Spinal cord (tissue), 10 donors: Measurements from ENCODE around the gene VDAC1. TPM values are rescaled to one million over a fixed set of nuclear protein-coding genes. Genes with fewer than 3 reads are reported as not detected.
"Not testable (repeated sequence)": the region's sequence is repeated elsewhere in the genome, so short reads cannot be mapped to it uniquely, and the experiment has no call there.

Source experiments
- DNase-seq, 6 donors: peaks; one replicate each; pipeline versions ENCODE4 v3.0.0 to v3.0.0-alpha.2; 2013 to 2015; ENCODE audit warnings: low spot score in 6 of 6, low read depth in 4 of 6
- H3K27ac ChIP-seq: one replicate; pipeline ENCODE4 v1.5.1; 2013; ENCODE audit warnings: low read depth, low read length, control low read depth
- H3K27me3 ChIP-seq: one replicate; pipeline ENCODE4 v1.6.1; 2013; ENCODE audit warnings: low read length; ENCODE audit not compliant: control insufficient read depth, insufficient read depth
- H3K36me3 ChIP-seq: one replicate; pipeline ENCODE4 v1.6.1; 2013; ENCODE audit warnings: low read length; ENCODE audit not compliant: control insufficient read depth, insufficient read depth
- H3K4me1 ChIP-seq: one replicate; pipeline ENCODE4 v1.6.1; 2013; ENCODE audit warnings: low read length; ENCODE audit not compliant: control insufficient read depth, insufficient read depth
- H3K4me3 ChIP-seq: one replicate; pipeline ENCODE4 v1.5.1; 2013; ENCODE audit warnings: low read depth, low read length, control low read depth
- H3K9me3 ChIP-seq: one replicate; pipeline ENCODE4 v1.6.1; 2013; ENCODE audit warnings: low read length; ENCODE audit not compliant: control insufficient read depth, insufficient read depth
- WGBS: methylation state at CpG from one replicate; pipeline ENCODE4 v1.1.5; 2013; ENCODE audit warnings: missing lambda C conversion rate; ENCODE audit not compliant: insufficient coverage; 5-methylcytosine and 5-hydroxymethylcytosine counted together
- polyA plus RNA-seq, 2 donors: library from polyadenylated mRNA; unstranded; fragments of 120-200 nt; gene quantifications; one replicate each; pipeline ENCODE4 v1.2.1, GENCODE V29; 2013; ENCODE audit not compliant: insufficient read length in 2 of 2
- total RNA-seq, 2 donors: library from RNA; depleted of rRNA in 1 of 2; stranded (reverse); fragments of 120-200 nt in 1 of 2; fragments of >200 nt in 1 of 2; gene quantifications; one replicate each; pipeline versions ENCODE4 v1.2.3 to v1.2.4, GENCODE V29; 2013 to 2014
- donor health status: healthy.

VDAC1 gene
- total and polyA plus RNA-seq, 4 donors: 180 to 230 (median 218) TPM

DNA sequence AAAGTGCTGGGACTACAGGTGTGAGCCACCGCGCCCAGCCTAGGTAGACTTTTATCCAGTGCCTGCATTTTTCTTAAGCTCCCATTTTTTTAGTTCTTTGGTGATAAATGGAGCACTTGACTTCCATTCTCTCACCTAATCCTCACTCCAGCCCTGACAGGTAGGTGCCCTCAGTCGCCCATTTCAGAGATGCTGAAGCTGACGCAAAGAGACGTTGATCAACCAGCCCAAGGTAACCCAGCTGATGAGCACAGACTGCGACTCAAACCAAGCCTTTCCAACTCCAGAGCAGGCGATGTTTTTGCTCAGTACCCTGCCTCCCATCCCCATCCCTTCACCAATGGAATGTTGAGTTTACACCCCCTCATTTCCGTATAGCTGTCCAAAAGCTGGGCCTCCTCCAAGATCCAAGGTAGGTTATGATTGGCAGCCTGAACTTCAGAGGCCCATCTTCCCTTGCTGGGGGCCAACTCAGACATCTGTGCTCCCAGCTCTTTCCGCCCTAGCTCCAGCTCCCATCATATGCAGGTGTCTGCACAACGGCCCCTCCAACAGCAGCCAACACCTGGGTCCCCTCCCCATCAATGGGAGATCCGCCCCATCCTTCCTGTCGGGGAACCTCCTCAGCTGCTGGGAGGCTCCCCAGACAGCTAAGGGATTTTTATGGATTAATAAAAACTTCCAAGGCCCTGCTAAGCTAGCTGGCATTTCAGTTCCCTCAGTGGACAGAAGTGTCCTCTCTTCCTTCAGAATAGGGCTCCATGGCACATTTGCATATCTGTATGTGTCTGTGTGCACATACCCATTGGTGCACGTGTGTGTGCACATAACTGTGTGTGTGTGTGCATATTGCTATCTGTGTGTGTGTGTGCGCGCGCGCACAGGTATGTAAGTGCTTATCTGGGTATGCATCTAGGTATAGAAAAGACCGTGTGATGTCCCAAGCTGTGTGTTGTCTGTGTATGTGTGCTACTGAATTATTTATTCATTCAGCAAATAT lies 39.3 kb upstream of the VDAC1 start:
- Histone ChIP-seq H3K4me1 (peaks cover 13% of the 10 kb centered on the region), H3K27me3 (no peaks in the 10 kb centered on the region), H3K9me3 (no peaks in the 10 kb centered on the region), H3K36me3 (no peaks in the 10 kb centered on the region), H3K27ac (no peak overlapping the region), H3K4me3 (no peak overlapping the region)
- DNase-seq: no peak
- 86% methylated on average over 7 of the region's 18 CpGs for WGBS

DNA sequence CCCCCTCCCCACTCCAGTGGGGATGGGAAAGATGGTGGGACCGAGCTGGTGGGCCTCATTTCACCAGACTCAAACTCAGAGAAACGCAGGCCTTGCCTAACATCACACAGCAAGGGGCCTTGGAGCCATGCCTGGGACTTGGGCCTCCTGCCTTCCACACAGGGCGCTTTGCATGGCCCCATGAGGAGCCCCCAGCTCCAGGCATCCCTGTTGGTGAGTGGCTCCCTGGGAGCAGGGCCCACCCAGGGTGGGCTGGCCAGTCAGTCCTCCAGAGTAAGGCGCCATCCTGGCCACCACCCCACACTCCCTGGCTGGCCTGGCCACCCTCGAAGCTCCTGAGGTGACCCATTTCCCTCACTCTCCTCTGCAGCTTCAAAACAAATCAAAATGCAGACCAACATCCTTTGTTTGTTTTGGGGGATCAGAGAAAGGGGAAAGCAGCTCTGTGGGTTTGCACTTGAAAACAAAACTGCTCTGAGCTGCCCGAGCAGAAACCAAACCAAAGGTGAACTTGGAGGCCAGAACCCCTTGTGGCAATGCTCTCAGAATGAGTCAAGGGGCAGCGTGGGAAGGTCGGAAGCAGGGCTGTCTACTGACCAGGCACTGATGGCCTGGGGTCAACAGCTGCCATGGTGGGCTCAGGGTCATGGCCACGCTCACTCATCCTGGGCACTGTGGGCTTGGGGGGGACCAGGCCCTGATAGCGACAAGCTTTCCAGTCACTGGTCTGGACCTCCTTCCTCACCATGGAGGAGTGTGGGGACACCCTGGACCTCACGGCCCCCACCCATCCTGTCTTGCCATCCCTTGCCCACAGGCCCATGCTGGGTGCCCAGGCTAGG lies 37.0 kb upstream of the VDAC1 start:
- DNase-seq: no peak
- no peak overlapping the region for H3K27ac ChIP-seq
- 80% methylated on average over 9 of the region's 11 CpGs for WGBS
- no peaks in the 10 kb centered on the region for H3K36me3 ChIP-seq
- no peaks in the 10 kb centered on the region for H3K9me3 ChIP-seq
- no peaks in the 10 kb centered on the region for H3K27me3 ChIP-seq
- peaks cover 9% of the 10 kb centered on the region for H3K4me1 ChIP-seq
- no peak overlapping the region for H3K4me3 ChIP-seq

- no CpG with 5 or more reads among the region's 3 CpGs for WGBS
- no peak overlapping the region for H3K4me3 ChIP-seq
- H3K4me1 ChIP-seq: peaks cover 9% of the 10 kb centered on the region
- DNase-seq: peak in 2 of 6 donors; percentile 40 to 59
- H3K27me3 ChIP-seq: no peaks in the 10 kb centered on the region
- no peaks in the 10 kb centered on the region for H3K9me3 ChIP-seq
- H3K27ac ChIP-seq: no peak overlapping the region
- H3K36me3 ChIP-seq: no peaks in the 10 kb centered on the region
Observed at GRCh38 chr5:134038138-134038537, 33.4 kb upstream of the VDAC1 start.

DNA sequence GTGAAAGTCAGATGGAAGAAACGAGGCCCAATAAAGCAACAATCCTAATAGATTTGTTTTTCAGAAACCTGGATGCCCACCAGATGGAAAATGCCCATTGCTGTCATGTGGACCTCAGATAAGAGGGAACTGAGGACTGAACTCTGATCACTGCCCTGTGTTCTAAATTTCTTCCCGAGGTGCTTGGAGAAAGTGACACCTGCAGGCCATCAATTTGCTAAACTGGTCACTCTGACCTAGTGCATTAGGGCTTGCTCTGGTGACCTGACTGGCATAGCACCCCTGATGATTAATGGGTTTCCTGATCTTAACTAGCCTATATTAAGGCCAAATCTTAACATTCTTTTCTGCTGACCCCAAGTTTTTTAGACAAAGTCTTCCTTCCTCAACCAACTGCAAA lies 32.4 kb upstream of the VDAC1 start:
- DNase-seq: no peak
- Histone ChIP-seq H3K27me3 (no peaks in the 10 kb centered on the region), H3K4me3 (no peak overlapping the region), H3K27ac (no peak overlapping the region), H3K4me1 (peaks cover 9% of the 10 kb centered on the region), H3K9me3 (no peaks in the 10 kb centered on the region), H3K36me3 (no peaks in the 10 kb centered on the region)
- WGBS: 83% methylated on average over 1 of the region's 2 CpGs

DNA sequence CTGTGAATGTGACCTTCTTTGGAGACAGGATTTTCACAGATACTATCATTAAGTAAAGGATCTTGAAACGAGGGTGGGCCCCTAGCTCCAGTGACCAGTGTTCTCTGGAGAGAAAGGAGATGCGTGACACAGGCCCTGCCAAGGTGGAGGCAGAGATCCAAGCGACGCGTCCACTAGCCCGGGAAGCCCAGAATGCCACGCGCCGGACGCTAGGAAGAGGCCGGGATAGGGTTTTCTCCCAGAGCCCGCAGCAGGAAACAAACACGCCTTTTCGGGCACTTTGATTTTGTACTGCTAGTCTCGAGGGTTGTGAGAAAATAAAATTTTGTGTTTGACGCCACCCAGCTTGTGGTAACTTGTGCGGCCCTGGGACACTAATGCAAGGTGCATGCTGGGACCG lies 29.6 kb upstream of the VDAC1 start:
- no peak for DNase-seq
- H3K4me3 ChIP-seq: no peak overlapping the region
- no peaks in the 10 kb centered on the region for H3K9me3 ChIP-seq
- H3K36me3 ChIP-seq: no peaks in the 10 kb centered on the region
- H3K27me3 ChIP-seq: no peaks in the 10 kb centered on the region
- no peaks in the 10 kb centered on the region for H3K4me1 ChIP-seq
- no peak overlapping the region for H3K27ac ChIP-seq
- WGBS: 88% methylated on average over 18 of the region's 18 CpGs

GRCh38 chr5:134030303-134030964 lies 25.7 kb upstream of the VDAC1 start:
- H3K27ac ChIP-seq, H3K4me1 ChIP-seq, H3K27me3 ChIP-seq, H3K36me3 ChIP-seq, DNase-seq, H3K4me3 ChIP-seq, H3K9me3 ChIP-seq: not testable (repeated sequence)
- WGBS: 67% methylated on average over 2 of the region's 4 CpGs

DNA sequence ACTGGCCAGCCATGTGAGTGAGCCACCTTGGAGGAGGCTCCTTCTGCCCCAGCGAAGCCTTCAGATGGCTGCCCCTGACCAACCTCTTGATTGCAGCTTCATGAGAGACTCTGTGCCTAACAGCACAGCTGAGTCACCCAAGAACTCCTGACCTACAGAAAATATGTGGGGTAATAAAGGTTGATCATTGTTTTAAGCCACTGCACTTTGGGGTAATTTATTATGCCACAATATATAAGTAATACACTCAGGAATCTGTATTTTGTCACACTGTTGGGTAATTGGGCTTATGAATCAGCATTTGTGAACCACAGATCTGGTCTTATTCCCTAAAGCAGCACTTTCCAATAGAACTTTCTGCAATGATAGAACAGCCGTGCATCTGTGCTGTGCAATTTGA lies 24.4 kb upstream of the VDAC1 start:
- no peak for DNase-seq
- Histone ChIP-seq H3K9me3 (no peaks in the 10 kb centered on the region), H3K36me3 (no peaks in the 10 kb centered on the region), H3K27ac (no peak overlapping the region), H3K4me3 (no peak overlapping the region), H3K4me1 (no peaks in the 10 kb centered on the region), H3K27me3 (no peaks in the 10 kb centered on the region)
- WGBS: 100% methylated on average over 1 of the region's 2 CpGs

DNA sequence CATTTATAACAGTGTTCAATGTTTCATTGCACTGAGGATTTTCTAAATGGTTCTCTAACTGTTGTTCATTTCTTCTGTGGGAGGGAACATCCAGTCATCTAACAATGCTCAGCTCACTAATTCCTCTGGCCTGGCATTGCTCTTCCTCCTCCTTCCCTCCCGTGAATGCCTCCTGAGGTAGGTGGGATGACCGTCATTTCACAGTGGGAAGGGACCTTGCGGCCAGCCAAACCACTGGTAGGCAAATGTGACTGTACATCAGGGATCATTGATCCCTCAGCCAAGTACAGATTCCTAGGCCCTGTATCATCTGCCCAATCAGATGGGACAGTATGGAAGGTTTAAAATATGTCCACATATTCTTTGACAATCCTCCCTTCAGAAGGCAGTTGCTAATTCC lies 23.7 kb upstream of the VDAC1 start:
- Histone ChIP-seq H3K27me3 (no peaks in the 10 kb centered on the region), H3K4me1 (no peaks in the 10 kb centered on the region), H3K27ac (no peak overlapping the region), H3K36me3 (no peaks in the 10 kb centered on the region), H3K9me3 (no peaks in the 10 kb centered on the region), H3K4me3 (no peak overlapping the region)
- DNase-seq: no peak
- no CpG with 5 or more reads among the region's 3 CpGs for whole genome bisulfite sequencing

DNA sequence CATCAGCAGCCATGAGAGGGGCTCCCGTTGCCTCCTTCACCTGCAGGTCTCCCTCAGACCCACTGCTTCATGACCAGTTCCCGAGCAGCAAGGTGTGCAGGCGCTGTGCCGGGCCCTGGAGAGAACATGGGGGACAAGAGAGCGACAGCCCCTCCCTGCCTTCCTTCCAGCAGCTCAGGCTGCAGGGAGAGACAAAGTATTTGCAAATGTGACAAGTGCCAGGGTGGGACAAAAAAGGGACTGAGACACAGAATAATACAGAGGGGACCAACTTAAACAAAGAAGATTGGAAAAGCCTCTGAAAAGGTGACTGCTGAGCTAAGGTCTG lies 22.5 kb upstream of the VDAC1 start:
- Histone ChIP-seq H3K36me3 (no peaks in the 10 kb centered on the region), H3K4me1 (no peaks in the 10 kb centered on the region), H3K27ac (no peak overlapping the region), H3K4me3 (no peak overlapping the region), H3K9me3 (no peaks in the 10 kb centered on the region), H3K27me3 (no peaks in the 10 kb centered on the region)
- DNase-seq: no peak
- 73% methylated on average over 2 of the region's 5 CpGs for WGBS
